ENCODE measurements around the gene KIAA1549.
"Not testable (repeated sequence)": the region's sequence is repeated elsewhere in the genome, so short reads cannot be mapped to it uniquely, and the experiment has no call there.

KIAA1549 gene

DNA sequence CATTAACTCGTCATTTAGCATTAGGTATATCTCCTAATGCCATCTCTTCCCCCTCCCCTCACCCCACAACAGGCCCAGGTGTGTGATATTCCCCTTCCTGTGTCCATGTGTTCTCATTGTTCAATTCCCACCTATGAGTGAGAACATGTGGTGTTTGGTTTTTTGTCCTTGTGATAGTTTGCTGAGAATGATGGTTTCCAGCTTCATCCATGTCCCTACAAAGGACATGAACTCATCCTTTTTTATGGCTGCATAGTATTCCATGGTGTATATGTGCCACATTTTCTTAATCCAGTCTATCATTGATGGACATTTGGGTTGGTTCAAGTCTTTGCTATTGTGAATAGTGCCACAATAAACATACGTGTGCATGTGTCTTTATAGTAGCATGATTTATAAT is 169.9 kb downstream of the KIAA1549 start:
- not testable (repeated sequence) for DNase-seq (ENCODE audit: low spot score)

DNA sequence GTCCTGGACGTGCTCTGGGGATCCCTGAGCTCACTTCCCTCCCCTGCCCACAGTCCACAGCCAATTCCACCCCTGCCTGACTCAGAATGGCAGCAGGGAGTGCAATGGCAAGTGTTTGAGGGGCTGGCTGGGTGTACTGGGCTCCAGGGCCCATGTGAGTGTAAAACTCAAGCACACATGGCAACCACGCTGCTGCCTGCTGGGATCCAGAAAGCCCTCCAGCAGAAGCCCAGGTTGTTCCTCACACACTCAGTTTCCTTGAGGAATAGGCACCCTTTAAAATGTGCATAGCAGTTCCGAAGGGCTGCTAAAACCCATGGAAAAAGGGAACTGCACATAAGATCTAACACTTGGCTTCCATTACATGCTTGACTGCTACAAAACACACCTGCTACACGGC is 171.8 kb downstream of the KIAA1549 start:
- DNase-seq (ENCODE audit: low spot score) = no peak

DNA sequence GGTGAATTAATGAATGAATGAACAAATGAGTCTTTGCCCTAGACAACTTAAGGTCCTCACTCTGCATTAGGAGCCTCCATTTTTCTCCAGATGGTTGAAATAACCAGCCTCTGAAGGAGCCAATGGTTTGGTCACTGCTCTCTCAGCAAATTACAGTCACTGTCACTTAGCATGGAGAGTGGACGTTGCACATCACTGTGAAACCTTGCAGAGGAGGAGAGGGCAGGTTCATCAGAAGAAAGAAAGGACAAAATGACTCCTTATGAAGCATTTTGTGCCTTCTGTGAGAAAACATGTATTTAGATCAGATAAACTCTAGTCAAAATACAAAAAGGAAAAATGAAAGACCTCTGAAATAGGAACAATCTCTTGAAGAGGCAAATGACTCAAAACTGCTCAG is 176.6 kb downstream of the KIAA1549 start:
- no peak for DNase-seq (ENCODE audit: low spot score)

DNA sequence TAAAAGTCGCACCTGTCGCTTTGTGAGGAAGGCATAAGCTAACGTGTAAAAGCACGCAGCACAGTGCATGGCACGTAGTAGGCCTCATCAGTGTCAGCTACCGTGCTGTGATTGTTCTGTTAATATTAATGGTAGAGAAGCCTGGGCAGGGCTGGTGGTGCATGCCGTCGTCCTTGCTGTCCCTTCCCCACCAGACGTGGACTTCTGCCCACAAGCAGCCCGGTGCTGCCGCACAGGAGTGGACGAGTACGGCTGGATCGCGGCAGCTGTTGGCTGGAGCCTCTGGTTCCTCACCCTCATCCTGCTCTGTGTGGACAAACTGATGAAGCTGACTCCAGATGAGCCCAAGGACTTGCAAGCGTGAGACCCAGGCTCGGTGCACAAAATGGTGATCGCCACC is 178.5 kb downstream of the KIAA1549 start:
- no peak for DNase-seq (ENCODE audit: low spot score)

DNA sequence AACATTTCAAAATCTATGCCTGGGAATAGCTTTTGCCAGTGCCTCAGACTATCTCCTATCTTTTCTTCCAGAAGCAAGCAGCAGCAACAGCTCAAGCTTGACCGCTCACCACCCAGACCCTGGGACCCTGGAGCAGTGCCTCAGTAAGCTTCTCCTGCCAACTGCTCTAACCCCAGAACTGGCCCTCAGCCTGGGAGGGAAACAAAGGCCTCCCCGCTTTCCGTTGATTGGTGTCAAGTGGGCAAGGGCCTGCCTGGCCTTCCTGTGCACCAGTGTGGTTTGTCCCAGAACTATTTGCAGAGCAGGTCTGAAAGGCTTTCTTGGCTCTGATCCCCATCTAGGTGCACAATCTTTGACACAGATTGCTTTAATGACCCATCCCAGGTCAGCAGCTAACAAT is 179.9 kb downstream of the KIAA1549 start:
- DNase-seq (ENCODE audit: low spot score) = no peak

- peak; percentile 12 for DNase-seq (ENCODE audit: low spot score)
These were observed 181.7 kb downstream of the KIAA1549 start for GRCh38 chr7:138799336-138800000.

GRCh38 chr7:138798836-138799235 is 182.4 kb downstream of the KIAA1549 start:
- DNase-seq (ENCODE audit: low spot score) = no peak

GRCh38 chr7:138797715-138798320 is 183.4 kb downstream of the KIAA1549 start, which contains the start of the genes ATP6V0A4 and TMEM213:
Gene ATP6V0A4 (minus strand): TSS chr7:138798196. CDS start chr7:138771247, 26,949 bp downstream.
Gene TMEM213 (plus strand): TSS chr7:138797994. CDS start chr7:138798105, 111 bp downstream.
- no peak for DNase-seq (ENCODE audit: low spot score)

DNA sequence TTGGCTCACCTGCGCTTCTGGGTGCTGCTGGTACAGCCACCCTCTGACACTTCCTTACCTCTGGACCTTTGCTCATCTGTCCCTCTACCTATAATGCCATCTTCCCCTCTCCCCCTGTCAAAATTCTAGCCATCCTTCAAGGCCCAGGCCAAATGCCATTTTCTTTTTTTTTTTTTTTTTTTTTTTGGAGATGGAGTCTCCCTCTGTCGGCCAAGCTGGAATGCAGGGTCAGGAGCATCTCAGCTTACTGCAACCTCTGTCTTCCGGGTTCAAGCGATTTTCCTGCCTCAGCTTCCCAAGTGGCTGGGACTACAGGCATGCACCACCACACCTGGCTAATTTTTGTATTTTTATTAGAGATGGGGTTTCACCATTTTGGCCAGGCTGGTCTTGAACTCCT is 184.1 kb downstream of the KIAA1549 start:
- not testable (repeated sequence) for DNase-seq (ENCODE audit: low spot score)

DNA sequence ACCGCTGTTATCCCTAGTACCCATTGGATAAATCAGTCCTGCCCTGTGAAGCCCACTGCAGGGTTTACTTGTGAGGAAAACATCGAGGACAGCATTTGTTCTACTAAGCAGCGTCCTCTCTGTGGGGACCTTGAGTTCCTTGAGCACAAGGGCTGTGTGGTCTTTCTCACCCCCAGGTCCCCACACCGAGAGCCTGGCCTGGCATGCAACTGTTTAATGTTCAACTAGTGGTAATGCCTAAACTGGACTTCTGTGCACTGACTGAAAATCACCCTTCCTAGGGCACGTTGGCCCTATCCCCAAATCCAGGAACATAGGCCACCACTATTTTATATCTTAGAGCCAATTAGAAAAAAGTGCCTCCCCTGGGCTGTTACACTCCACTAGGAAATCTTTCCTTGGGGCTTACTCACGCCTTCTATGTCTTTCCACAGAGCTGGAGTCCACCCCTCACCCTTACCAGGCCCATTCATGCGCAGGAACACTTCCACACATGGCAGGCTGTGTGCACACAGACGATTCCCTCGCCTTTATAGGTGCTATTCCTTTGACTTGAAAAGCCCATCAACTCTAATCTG is 185.1 kb downstream of the KIAA1549 start:
- DNase-seq (ENCODE audit: low spot score) = no peak

GRCh38 chr7:138785587-138786437 is 195.4 kb downstream of the KIAA1549 start:
- DNase-seq (ENCODE audit: low spot score) = peak; percentile 18

DNA sequence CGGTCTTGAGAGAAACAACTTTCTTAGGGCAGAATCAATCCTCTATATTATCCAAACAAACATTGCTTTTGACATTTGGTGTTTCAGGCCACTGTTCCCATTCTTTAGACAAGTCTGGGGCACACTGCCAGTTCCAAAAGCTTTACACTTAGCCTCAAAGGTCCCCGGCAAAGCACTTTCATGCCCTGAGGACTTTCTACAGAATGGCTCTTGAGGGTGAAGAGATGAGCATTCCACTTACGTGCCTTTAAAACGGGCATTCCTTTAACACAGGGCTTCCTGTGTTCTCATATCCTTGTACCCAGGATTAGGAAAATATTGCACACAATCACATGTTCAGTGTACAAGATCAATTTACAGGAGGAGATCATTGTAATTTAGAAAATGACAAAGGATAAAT is 196.5 kb downstream of the KIAA1549 start:
- DNase-seq (ENCODE audit: low spot score) = no peak
